ENCODE data around the gene REEP1. TPM values are rescaled to one million over a fixed set of nuclear protein-coding genes. Genes with fewer than 3 reads are reported as not detected.

REEP1 gene
- total and polyA plus RNA-seq, 2 donors (not counting 1 experiment from before 2014, with no cell fraction given): not detected

DNA sequence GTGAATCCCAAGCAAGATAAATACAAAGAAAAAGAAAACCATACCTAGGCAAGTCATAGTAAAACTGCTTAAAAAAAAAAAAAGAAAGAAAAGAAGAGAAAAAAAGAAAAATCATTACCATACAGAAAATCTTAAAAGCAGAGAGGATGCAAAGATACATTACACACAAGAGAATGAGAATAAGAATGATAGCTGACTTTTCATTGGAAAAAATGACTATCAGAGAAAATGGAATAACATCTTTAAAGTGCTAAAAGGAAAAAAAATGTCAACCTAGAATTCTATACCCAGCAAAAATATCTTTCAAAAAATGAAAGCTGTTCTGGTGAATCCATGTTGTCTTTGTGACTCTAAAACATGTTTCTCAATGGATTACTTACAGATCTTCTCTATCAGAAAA lies 66.2 kb downstream of the REEP1 start:
- Histone ChIP-seq H3K4me3 (ENCODE audit: control extremely low read depth in 1 of 5, extremely low read depth in 1 of 5, insufficient read depth in 1 of 5, low read depth in 2 of 5, low read length in 4 of 5) (no peak overlapping the region), H4K20me1 (ENCODE audit: control insufficient read depth, insufficient read depth, low read length, poor library complexity, severe bottlenecking) (no peaks in the 10 kb centered on the region), H3K27ac (ENCODE audit: low read length in 2 of 2) (no peak overlapping the region), H3K36me3 (replicated peaks in 1 of 2; ENCODE audit: control extremely low read depth in 1 of 2, control insufficient read depth in 1 of 2, extremely low read depth in 1 of 2, insufficient read depth in 2 of 2, low read length in 1 of 2) (no peaks in the 10 kb centered on the region), H2AFZ (ENCODE audit: insufficient read depth, low read depth, low read length, poor library complexity, severe bottlenecking) (no peak overlapping the region), H3K4me2 (replicated peaks; ENCODE audit: low read depth, low read length, poor library complexity, severe bottlenecking) (no peak overlapping the region), H3K9ac (ENCODE audit: low read length) (no peak overlapping the region), H3K79me2 (ENCODE audit: control insufficient read depth, insufficient read depth, low read length) (no peaks in the 10 kb centered on the region), H3K4me1 (ENCODE audit: control insufficient read depth in 2 of 2, insufficient read depth in 2 of 2, low read length in 2 of 2) (no peaks in the 10 kb centered on the region), H3K27me3 (replicated peaks in 1 of 4; ENCODE audit: control extremely low read depth in 1 of 4, control insufficient read depth in 3 of 4, insufficient read depth in 4 of 4, low read length in 3 of 4) (peaks cover 0 to 4% (median 0%) of the 10 kb centered on the region in 4 experiments), H3K9me3 (ENCODE audit: control extremely low read depth in 1 of 3, control insufficient read depth in 2 of 3, insufficient read depth in 1 of 3, low read length in 2 of 3) (peaks cover 7 to 22% (median 20%) of the 10 kb centered on the region in 3 donors)
- H3K27ac Mint-ChIP-seq: no peak overlapping the region
- no peak for ATAC-seq (ENCODE audit: low read depth)
- DNase-seq: no peak
- ChIA-PET POLR2A (interaction anchor here (0.6 kb wide), 1 partner anchor 24 kb away, joined by 3 read pairs; no protein-coding TSS in a partner anchor), CTCF (no interaction called here)
- no peak for TF ChIP-seq EZH2 (IDR thresholded peaks at IDR 0.05; ENCODE audit: borderline replicate concordance, insufficient read depth, low read depth, low read length, poor library complexity, severe bottlenecking)
- no peak for TF ChIP-seq CTCF (IDR thresholded peaks at IDR 0.05)
- H3K4me1 Mint-ChIP-seq: no peaks in the 10 kb centered on the region
- intact Hi-C loops (cut with micrococcal nuclease): no loop called here
- peaks cover 9% of the 10 kb centered on the region for H3K9me3 Mint-ChIP-seq (ENCODE audit: insufficient read depth)
- H3K4me3 Mint-ChIP-seq: no peak overlapping the region
- peaks cover 7% of the 10 kb centered on the region for H3K27me3 Mint-ChIP-seq

DNA sequence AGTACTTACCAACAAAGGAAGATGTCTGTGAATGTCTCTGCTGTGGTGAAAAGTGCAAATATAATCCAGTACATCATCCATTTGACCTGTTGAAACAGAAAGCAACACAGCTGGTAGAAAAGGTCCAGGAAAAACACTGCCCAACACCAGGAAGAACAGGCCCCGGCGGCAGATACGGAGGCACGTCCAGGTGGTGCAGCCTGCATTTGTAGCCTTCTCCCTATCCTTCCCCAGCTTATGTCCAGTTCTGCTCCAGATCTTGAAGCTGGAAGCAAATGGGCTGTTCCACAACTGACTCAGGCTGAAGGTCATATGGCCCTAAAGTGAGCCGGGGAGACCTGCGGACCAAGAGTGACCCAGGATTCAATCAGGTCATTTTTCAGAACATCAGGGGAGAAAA lies 73.5 kb downstream of the REEP1 start:
- no peaks in the 10 kb centered on the region for H3K4me1 Mint-ChIP-seq
- Histone ChIP-seq H3K27ac (ENCODE audit: low read length in 2 of 2) (no peak overlapping the region), H3K4me3 (ENCODE audit: control extremely low read depth in 1 of 5, extremely low read depth in 1 of 5, insufficient read depth in 1 of 5, low read depth in 2 of 5, low read length in 4 of 5) (no peak overlapping the region), H3K79me2 (ENCODE audit: control insufficient read depth, insufficient read depth, low read length) (no peaks in the 10 kb centered on the region), H3K36me3 (replicated peaks in 1 of 2; ENCODE audit: control extremely low read depth in 1 of 2, control insufficient read depth in 1 of 2, extremely low read depth in 1 of 2, insufficient read depth in 2 of 2, low read length in 1 of 2) (no peaks in the 10 kb centered on the region), H3K4me1 (ENCODE audit: control insufficient read depth in 2 of 2, insufficient read depth in 2 of 2, low read length in 2 of 2) (no peaks in the 10 kb centered on the region), H4K20me1 (ENCODE audit: control insufficient read depth, insufficient read depth, low read length, poor library complexity, severe bottlenecking) (no peaks in the 10 kb centered on the region), H3K9ac (ENCODE audit: low read length) (no peak overlapping the region), H2AFZ (ENCODE audit: insufficient read depth, low read depth, low read length, poor library complexity, severe bottlenecking) (no peak overlapping the region), H3K9me3 (ENCODE audit: control extremely low read depth in 1 of 3, control insufficient read depth in 2 of 3, insufficient read depth in 1 of 3, low read length in 2 of 3) (no peaks in the 10 kb centered on the region), H3K27me3 (replicated peaks in 1 of 4; ENCODE audit: control extremely low read depth in 1 of 4, control insufficient read depth in 3 of 4, insufficient read depth in 4 of 4, low read length in 3 of 4) (no peaks in the 10 kb centered on the region), H3K4me2 (replicated peaks; ENCODE audit: low read depth, low read length, poor library complexity, severe bottlenecking) (no peak overlapping the region)
- no peak for ATAC-seq (ENCODE audit: low read depth)
- TF ChIP-seq CTCF (IDR thresholded peaks at IDR 0.05) (no peak), EZH2 (IDR thresholded peaks at IDR 0.05; ENCODE audit: borderline replicate concordance, insufficient read depth, low read depth, low read length, poor library complexity, severe bottlenecking) (no peak)
- intact Hi-C loops (cut with micrococcal nuclease): no loop called here
- H3K27me3 Mint-ChIP-seq: peaks cover 3% of the 10 kb centered on the region
- no peak for DNase-seq
- WGBS (ENCODE audit: insufficient coverage): 91% methylated on average over 5 of the region's 6 CpGs
- no peak overlapping the region for H3K27ac Mint-ChIP-seq
- ChIA-PET CTCF (no interaction called here), POLR2A (no interaction called here)
- H3K4me3 Mint-ChIP-seq: no peak overlapping the region
- no peaks in the 10 kb centered on the region for H3K9me3 Mint-ChIP-seq (ENCODE audit: insufficient read depth)

Measured in B cell (primary cell).